22Rv1 (cell line): ENCODE data around the gene FAM234B.

ENCODE experiments used
- H3K27ac ChIP-seq: fragments of 450-650 bp; 2 replicates; pipeline ENCODE4 v1.5.1; 2017
- ZFX ChIP-seq: fragments of 450-650 bp; IDR thresholded peaks from 2 replicates; pipeline ENCODE4 v1.6.1; 2017; ENCODE audit warnings: antibody characterized with exemption, borderline replicate concordance
- TF ChIP-seq, protein P1 (sequence below): fragments of 450-650 bp; IDR thresholded peaks from 2 replicates; pipeline ENCODE4 v1.5.1; 2017; ENCODE audit warnings: mild to moderate bottlenecking

FAM234B gene

DNA sequence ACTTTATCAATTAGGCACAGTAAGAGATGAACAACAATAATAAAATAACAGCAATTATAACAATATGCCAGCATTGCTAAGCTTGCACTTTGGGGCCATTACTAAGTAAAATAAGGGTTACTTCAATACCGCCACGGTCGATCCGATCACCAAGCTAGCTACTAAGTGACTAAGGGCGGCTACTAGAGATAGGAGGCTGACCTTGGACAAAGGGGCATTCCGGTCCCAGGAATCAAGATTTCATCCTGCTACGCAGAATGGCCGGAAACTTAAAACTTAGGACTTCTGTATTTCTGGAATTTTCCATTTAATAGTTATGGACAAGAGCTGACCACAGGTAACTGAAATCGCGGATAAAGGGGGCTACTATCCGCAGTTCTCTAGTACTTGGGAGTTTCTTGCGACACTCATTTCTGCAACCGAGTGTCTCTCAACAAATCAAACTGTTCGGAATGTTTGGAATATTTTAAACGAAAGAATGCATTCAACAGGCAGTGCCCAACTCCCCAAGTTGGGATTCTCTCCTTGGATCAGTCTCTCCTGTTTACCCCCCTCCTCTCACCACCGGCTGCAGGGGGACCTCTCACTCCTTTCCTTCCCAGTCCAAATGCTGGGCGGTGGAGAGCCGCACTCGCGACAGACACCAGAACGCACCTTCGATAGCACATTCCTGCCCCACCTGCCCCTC, 44.8 kb upstream of the FAM234B start:
- TF ChIP-seq, protein P1, sequence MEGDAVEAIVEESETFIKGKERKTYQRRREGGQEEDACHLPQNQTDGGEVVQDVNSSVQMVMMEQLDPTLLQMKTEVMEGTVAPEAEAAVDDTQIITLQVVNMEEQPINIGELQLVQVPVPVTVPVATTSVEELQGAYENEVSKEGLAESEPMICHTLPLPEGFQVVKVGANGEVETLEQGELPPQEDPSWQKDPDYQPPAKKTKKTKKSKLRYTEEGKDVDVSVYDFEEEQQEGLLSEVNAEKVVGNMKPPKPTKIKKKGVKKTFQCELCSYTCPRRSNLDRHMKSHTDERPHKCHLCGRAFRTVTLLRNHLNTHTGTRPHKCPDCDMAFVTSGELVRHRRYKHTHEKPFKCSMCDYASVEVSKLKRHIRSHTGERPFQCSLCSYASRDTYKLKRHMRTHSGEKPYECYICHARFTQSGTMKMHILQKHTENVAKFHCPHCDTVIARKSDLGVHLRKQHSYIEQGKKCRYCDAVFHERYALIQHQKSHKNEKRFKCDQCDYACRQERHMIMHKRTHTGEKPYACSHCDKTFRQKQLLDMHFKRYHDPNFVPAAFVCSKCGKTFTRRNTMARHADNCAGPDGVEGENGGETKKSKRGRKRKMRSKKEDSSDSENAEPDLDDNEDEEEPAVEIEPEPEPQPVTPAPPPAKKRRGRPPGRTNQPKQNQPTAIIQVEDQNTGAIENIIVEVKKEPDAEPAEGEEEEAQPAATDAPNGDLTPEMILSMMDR = no peak; the same call in 1 of the 2 replicates
- TF ChIP-seq ZFX = no peak
- peak overlapping the region; percentile 92 for H3K27ac ChIP-seq

DNA sequence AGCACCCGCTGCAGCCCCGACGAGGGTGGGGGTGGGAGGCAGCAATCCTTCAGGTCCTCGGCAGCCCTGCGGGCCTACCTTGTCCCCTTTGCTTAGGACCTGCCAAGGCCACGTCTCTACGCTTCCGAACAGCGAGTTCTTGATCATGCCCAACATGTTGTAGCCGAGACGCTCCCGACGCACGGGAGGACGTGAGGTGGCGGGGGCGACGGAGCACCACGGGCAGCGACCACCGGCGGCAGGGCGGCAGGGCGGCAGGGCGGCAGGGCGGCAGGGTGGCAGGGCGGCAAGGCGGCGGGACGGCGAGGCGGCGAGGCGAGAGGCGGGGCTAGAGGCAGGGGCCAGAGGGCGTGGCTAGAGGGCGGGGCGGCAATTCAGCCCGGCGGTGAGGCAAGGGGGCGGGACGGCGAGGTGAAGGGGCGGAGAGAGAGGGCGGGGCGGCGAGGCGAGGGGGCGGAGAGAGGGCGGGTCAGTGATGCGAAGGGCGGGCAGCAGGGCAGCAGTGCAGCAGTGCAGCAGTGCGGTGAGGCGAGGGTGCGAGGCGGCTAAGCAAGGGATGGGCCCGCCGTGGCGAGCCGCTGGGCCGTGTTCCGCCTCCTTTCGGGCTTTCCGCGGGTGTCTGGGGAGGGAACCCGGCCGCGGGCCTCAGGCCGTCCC, 44.1 kb upstream of the FAM234B start, which contains the start of gene HEBP1:
HEBP1 (minus strand) TSS at position 307 of the 657 bp plus-strand sequence; CDS start at position 156, 151 bp downstream.
- no peak for TF ChIP-seq ZFX
- TF ChIP-seq, protein P1 = peak; percentile 33; the same call in 1 of the 2 replicates
- H3K27ac ChIP-seq = peak within 1 kb of the TSS; percentile 92

DNA sequence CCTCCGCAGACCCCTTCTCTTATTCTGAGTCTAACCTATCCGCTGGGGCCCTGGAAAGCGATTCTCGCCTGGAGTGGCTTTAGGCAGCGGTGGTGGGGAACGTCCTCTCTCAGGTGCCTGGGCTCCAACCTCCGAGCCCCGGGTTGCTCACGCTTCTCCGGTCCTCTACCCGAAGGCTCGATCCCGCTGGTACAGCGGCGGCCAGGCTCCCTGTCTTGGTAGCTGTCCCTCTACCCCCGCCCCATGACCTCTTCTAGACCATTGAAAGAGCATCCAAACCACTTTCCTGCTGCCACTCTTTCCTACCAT, 43.6 kb upstream of the FAM234B start:
- no peak for TF ChIP-seq ZFX
- TF ChIP-seq, protein P1 = no peak
- H3K27ac ChIP-seq = peak overlapping the region; percentile 92

DNA sequence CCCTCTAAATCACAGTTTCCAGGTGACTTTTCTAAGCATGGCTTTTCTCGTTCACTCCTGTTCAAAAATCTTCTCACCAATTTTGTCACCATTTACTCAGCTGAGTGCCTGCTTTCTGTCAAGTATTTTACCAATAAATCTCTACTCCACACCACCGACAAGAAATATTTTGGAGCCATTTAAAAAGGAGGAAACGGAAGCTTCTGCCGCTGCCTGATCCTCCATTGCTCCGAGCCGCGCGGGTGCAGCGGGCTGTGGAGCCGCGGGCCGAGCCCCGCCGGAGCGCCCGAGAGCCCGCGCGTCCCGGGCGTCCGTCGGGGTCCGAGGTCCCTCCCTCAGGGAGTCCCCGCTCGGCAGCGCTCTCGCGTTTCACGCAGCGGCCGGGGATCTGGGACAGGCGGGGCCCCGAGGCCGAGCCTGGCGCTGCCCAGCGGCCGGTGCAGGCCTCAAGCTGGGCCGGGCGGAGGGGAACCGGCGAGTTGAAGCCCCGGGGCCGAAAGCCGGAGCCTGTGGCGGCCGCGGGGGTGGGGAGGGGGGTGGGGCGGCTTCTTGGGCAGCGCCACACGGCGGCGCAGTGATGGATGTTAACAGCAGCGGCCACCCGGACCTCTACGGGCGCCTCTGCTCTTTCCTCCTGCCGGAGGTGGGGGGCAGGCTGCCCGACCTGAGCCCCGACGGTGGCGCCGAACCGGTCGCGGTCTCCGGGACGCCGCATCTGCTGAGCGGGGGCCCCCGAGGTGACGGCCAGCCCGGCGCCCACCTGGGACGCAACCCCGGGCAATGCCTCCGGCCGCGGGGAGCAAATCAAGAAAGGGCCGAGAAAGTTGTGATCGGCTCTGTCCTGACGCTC, 43.0 kb upstream of the FAM234B start:
- peak overlapping the region; percentile 92 for H3K27ac ChIP-seq
- TF ChIP-seq ZFX = no peak
- TF ChIP-seq, protein P1 = peak; percentile 87

DNA sequence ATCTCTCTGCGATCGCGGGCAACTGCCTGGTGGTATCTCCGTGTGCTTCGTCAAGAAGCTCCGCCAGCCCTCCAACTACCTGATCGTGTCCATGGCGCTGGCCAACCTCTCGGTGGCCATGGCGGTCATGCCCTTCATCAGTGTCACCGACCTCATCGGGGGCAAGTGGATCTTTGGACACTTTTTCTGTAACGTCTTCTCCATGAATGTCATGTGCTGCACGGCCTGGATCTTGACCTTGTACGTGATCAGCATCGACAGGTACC, 42.5 kb upstream of the FAM234B start:
- TF ChIP-seq, protein P1 = no peak
- no peak for TF ChIP-seq ZFX
- H3K27ac ChIP-seq = peak overlapping the region; percentile 92

DNA sequence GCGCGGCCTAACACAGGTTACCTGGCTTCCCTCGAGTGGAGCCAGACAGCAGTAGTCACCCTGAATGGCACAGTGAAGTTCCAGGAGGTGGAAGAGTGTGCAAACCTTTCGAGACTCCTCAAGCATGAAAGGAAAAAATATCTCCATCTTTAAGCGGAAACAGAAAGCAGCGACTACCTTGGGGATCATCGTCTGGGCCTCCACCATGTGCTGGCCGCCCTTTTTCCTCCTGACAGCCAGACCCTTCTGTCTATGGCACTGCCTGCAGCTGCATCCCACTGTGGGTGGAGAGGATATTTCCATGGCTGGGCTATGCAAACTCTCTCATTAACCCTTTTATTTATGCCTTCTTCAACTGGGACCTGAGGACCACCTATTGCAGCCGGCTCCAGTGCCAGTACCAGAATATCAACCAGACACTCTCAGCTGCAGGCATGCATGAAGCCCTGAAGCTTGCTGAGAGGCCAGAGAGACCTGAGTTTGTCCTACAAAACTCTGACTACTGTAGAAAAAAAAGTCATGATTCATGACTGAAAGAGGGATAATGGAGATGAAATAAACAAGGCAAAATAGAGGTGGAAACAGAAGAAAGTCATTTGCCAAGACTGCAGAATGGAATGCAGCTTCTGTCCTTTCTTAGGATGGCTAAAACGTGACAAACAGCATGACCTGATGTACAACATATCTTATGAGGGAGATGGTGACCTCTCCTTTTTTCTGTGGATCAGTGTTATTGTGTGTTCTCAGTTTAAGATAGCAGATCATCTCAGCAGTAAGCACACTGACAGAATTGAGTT, 41.7 kb upstream of the FAM234B start:
- TF ChIP-seq, protein P1 = no peak
- TF ChIP-seq ZFX = no peak
- H3K27ac ChIP-seq = no peak overlapping the region
